ENCODE results near the gene CFAP210.

- no peak for TF ChIP-seq POLR2A (IDR thresholded peaks at IDR 0.05)
- TF ChIP-seq, protein P1, sequence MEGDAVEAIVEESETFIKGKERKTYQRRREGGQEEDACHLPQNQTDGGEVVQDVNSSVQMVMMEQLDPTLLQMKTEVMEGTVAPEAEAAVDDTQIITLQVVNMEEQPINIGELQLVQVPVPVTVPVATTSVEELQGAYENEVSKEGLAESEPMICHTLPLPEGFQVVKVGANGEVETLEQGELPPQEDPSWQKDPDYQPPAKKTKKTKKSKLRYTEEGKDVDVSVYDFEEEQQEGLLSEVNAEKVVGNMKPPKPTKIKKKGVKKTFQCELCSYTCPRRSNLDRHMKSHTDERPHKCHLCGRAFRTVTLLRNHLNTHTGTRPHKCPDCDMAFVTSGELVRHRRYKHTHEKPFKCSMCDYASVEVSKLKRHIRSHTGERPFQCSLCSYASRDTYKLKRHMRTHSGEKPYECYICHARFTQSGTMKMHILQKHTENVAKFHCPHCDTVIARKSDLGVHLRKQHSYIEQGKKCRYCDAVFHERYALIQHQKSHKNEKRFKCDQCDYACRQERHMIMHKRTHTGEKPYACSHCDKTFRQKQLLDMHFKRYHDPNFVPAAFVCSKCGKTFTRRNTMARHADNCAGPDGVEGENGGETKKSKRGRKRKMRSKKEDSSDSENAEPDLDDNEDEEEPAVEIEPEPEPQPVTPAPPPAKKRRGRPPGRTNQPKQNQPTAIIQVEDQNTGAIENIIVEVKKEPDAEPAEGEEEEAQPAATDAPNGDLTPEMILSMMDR (IDR thresholded peaks at IDR 0.05), result no peak
Observed at GRCh38 chr2:169672406-169672805, 21.8 kb downstream of the CFAP210 start.

Measured in upper lobe of left lung (tissue), 4 donors.